Progenitor cell of endocrine pancreas (in vitro differentiated cells): ENCODE measurements around the gene ZCCHC18. TPM values are rescaled to one million over a fixed set of nuclear protein-coding genes. Genes with fewer than 3 reads are reported as not detected.
A peak's percentile ranks its signal among the peaks of the same experiment; 100 is the strongest.
"Not testable (repeated sequence)": the region's sequence is repeated elsewhere in the genome, so short reads cannot be mapped to it uniquely, and the experiment has no call there.

ENCODE experiments used
- DNase-seq: peaks from one replicate; pipeline ENCODE4 v3.0.0; 2021; ENCODE audit warnings: low spot score; ENCODE audit not compliant: unreplicated experiment
- H3K27ac Mint-ChIP-seq: 2 replicates; pipeline ENCODE4 v1.8.0; 2021; ENCODE audit warnings: mild to moderate bottlenecking, moderate library complexity, mixed read lengths
- H3K27me3 Mint-ChIP-seq: 2 replicates; pipeline ENCODE4 v1.8.0; 2021; ENCODE audit warnings: mixed read lengths
- H3K36me3 Mint-ChIP-seq: 2 replicates; pipeline ENCODE4 v1.8.0; 2022; ENCODE audit warnings: mixed read lengths; ENCODE audit not compliant: insufficient read depth
- H3K4me1 Mint-ChIP-seq: 2 replicates; pipeline ENCODE4 v1.8.0; 2021; ENCODE audit warnings: low read depth, mixed read lengths
- H3K4me3 Mint-ChIP-seq: 2 replicates; pipeline ENCODE4 v1.8.0; 2021; ENCODE audit warnings: low read depth, mild to moderate bottlenecking, moderate library complexity, mixed read lengths
- H3K9me3 Mint-ChIP-seq: 2 replicates; pipeline ENCODE4 v1.8.0; 2021; ENCODE audit warnings: low read depth, mixed read lengths
- long read RNA-seq: library from polyadenylated mRNA; unstranded; transcript quantifications from one replicate; pipeline ENCODE4 v2.0.0, GENCODE V29; 2020
- total RNA-seq: library from RNA; stranded (reverse); gene quantifications from 2 replicates; pipeline ENCODE4 v1.2.1, GENCODE V29; 2021
- TF ChIP-seq, protein P1 (sequence below): fragments of 200-600 bp; sonication (generic); IDR thresholded peaks from one replicate; pipeline ENCODE4 v1.5.0; 2021; ENCODE audit warnings: antibody characterized with exemption, mild to moderate bottlenecking; ENCODE audit not compliant: unreplicated experiment

The ZCCHC18 gene
- total RNA-seq = 5.1 and 5.9 TPM in 2 replicates
- long read RNA-seq, transcript ZCCHC18-206 (3 exons, 2,941 nt) = major isoform, 7 of 17 reads
- long read RNA-seq, partial matches to known transcripts = 2 of 17 reads
- long read RNA-seq, other reads (novel, unspliced or antisense) = 4 of 17 reads

DNA sequence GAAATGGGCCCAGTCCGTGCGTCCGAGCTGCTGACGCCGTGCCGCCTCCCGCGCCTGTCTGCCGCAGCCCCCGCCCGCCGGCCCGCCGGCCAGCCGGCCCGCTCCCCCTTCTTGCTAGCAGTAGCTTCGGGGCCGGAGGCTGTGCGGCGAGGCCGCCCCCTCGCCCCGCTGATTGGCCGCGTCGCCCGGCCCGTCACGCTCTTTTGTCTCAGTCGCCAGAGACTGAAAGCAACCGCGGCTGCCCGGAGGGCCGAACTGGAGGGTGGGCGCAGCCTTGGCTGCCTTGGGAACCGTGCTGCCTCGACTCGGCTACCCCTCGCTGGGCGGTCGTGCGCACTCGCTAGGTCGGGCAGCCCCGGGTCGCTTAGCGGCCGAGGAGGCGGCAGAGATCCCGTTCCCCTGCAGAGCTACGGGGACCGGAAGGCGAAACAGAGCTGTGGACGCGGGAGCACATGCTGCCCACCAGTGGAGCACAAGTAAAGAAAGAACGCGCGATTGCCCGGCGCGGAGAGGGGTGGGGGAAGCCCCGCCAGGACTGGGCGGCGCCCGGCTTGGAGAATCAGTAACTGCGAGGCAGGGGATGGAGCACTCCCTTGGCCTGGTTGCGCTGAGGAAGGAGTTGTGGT lies at the start of gene ZCCHC18:
TSS of gene ZCCHC18 (plus strand) at position 198 of the 626 bp plus-strand sequence. CDS start 1,589 bp downstream, outside the sequence.
- H3K4me3 Mint-ChIP-seq = peak within 1 kb of the TSS; percentile 89
- H3K4me1 Mint-ChIP-seq = peaks cover 1% of the 10 kb centered on the region
- H3K36me3 Mint-ChIP-seq = no peaks in the 10 kb centered on the region
- peak within 1 kb of the TSS; percentile 97 for H3K27ac Mint-ChIP-seq
- TF ChIP-seq, protein P1, sequence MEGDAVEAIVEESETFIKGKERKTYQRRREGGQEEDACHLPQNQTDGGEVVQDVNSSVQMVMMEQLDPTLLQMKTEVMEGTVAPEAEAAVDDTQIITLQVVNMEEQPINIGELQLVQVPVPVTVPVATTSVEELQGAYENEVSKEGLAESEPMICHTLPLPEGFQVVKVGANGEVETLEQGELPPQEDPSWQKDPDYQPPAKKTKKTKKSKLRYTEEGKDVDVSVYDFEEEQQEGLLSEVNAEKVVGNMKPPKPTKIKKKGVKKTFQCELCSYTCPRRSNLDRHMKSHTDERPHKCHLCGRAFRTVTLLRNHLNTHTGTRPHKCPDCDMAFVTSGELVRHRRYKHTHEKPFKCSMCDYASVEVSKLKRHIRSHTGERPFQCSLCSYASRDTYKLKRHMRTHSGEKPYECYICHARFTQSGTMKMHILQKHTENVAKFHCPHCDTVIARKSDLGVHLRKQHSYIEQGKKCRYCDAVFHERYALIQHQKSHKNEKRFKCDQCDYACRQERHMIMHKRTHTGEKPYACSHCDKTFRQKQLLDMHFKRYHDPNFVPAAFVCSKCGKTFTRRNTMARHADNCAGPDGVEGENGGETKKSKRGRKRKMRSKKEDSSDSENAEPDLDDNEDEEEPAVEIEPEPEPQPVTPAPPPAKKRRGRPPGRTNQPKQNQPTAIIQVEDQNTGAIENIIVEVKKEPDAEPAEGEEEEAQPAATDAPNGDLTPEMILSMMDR = no peak
- peaks cover 4% of the 10 kb centered on the region for H3K9me3 Mint-ChIP-seq
- DNase-seq = peak; percentile 54
- H3K27me3 Mint-ChIP-seq = no peaks in the 10 kb centered on the region

DNA sequence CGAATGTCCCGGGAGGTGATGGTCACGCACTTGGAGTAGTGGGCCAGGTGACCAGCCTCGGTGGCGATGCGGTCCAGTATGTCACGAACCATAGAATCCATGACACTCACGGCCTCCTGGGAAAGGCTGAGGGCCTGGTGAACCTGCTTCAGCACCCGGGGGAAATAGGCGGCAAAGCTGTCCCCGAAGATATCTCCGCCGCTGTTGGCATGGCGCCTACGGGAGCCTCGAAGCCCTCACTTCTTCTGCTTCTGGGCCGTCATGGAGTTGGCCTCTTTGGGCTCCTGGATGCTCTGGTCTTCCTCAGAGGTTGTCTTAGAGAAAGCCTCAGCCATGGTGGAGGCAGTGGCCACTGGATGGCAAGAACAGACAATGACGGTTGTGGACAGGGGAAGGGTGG lies 49.7 kb upstream of the ZCCHC18 start:
- not testable (repeated sequence) for H3K27me3 Mint-ChIP-seq, H3K36me3 Mint-ChIP-seq, H3K27ac Mint-ChIP-seq, H3K4me3 Mint-ChIP-seq, H3K9me3 Mint-ChIP-seq, H3K4me1 Mint-ChIP-seq, DNase-seq

DNA sequence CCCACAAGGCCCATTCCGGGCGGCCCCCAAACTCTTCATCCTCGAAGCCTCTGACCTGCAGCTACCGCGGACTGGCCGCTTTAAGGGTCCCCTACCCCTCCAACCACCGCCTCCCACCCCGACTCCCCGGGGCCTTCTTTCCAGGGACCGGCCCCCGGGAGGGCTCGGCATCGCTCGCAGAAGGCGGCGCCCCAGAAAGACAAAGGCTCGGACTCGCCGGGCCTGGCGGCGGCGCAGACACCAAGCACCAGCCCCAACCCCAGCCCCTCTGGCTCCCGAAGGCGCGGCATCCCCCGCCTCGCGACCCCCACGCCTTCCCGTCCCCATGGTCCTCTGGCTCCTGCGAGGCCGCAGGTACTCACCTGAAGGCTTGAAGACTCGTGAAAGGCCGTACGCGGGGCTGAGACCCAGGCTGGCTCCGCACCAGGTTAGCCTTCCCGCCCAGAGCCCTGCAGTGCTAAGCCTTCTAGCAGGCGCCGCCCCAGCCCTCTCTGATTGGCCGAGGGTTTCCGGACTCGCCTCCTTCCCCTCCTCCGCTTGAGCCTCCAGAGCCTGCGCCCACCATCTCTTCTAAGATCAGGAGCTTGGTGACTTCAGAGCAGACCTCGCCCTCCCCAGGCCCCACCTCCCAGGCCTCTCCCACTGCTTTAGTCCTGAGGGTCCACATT lies 36.4 kb upstream of the ZCCHC18 start, which contains the start of gene TMSB15C:
TSS of gene TMSB15C (minus strand) at position 459 of the 668 bp plus-strand sequence.
- H3K36me3 Mint-ChIP-seq, H3K9me3 Mint-ChIP-seq, H3K27me3 Mint-ChIP-seq, H3K27ac Mint-ChIP-seq, H3K4me3 Mint-ChIP-seq, DNase-seq, H3K4me1 Mint-ChIP-seq: not testable (repeated sequence)

DNA sequence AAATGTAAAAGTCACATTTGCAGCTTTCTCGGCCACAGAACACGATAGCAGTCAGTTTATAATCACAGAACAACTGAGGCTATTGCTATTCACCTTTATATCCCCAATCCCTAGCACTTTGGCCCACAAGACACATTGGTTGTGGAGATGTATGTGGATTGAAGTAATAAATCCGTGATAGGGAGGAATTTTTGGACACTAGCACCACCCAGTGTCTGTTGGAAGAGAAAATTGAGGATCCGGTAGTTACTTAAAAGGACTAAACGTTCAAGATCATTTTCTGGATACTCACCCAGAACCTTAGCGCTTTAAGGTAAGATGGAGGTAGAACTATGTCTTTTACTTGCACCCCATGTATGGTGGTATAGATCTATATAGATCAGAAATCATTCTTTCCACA lies 34.5 kb upstream of the ZCCHC18 start:
- H3K36me3 Mint-ChIP-seq, H3K9me3 Mint-ChIP-seq, H3K27me3 Mint-ChIP-seq, H3K27ac Mint-ChIP-seq, DNase-seq, H3K4me1 Mint-ChIP-seq, H3K4me3 Mint-ChIP-seq: not testable (repeated sequence)

DNA sequence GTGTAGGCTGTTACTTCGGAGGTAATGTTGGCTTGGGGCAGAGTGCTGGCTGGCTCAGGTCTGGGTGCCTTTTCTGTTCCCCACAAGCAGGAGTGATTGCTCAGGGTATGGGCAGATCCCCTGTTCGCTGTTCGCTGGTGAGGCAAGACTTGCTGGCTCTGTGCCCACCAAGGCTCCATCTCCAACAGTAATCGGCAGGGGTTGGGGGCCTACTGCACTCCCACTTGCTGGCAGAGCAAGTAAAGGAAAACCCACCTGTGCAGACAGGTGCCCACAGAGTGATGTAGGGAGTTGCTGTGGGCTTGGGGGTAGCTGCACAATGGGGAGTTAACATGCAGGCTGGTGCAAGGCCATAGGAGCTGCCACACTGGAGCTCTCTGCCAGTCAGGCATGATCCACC lies 28.3 kb upstream of the ZCCHC18 start:
- H3K4me3 Mint-ChIP-seq = no peak overlapping the region
- H3K27me3 Mint-ChIP-seq = no peaks in the 10 kb centered on the region
- H3K4me1 Mint-ChIP-seq = no peaks in the 10 kb centered on the region
- H3K9me3 Mint-ChIP-seq = peaks cover 3% of the 10 kb centered on the region
- no peaks in the 10 kb centered on the region for H3K36me3 Mint-ChIP-seq
- TF ChIP-seq, protein P1 = no peak
- DNase-seq = no peak
- H3K27ac Mint-ChIP-seq = no peak overlapping the region

DNA sequence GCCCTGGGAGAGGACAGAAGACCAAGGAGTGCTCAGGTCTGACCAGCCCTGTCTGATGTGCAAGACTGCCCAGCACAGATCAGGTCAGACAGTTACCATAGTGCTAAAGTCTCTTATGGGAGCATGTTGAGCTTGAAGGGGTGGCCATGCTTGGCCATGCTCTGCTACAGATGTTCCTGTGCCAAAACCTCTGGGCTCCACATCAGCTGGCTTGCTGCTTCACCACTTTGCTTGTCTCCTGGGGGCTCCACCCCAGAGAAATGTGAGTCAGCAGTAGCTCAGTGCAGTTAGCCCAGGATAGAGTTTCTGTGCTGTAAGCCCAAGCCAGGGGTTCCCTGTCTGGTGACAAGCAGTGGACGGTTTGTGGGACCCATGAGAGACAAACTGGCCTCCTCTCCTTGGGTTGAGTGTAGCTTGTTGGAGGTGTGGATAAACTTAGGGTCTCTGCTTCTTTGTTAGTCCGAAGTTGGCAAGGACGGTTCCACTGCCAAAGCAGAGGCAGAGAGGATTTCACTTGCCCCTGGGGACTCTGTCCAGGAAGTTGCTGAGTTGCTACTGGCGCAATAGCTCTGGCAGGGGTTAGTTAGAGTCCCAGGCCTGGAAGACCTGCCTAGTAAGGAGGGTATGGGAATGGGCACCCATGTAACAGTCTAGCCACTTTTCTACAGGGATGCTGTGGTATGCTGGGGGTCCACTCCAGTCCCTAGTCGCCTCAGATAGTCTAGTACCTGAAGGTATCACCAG lies 27.6 kb upstream of the ZCCHC18 start:
- H3K4me3 Mint-ChIP-seq = no peak overlapping the region
- no peaks in the 10 kb centered on the region for H3K27me3 Mint-ChIP-seq
- H3K27ac Mint-ChIP-seq = no peak overlapping the region
- TF ChIP-seq, protein P1 = no peak
- no peaks in the 10 kb centered on the region for H3K4me1 Mint-ChIP-seq
- H3K36me3 Mint-ChIP-seq = no peaks in the 10 kb centered on the region
- peaks cover 3% of the 10 kb centered on the region for H3K9me3 Mint-ChIP-seq
- DNase-seq = no peak
